Measurements from ENCODE around the gene PCYOX1L.

The PCYOX1L gene

DNA sequence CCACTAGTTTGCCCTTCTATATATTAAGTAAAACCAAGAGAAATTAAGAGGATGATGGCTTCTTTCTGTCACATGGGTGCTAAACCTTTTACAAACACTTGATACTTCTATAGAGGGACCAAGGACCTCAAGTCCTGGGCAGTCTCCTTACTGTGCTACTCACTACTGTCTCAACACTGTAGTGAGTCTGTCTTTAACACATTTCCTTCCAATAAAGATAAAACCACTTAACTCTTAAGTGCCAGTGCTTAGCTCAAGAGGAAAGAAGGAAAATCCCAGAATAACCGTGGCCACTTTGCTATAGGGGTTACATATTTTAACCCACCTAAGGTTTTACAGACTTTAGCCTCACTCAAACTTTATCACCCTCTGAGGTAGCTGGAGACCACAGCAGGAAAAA, 16.9 kb upstream of the PCYOX1L start:
- no peak for DNase-seq

DNA sequence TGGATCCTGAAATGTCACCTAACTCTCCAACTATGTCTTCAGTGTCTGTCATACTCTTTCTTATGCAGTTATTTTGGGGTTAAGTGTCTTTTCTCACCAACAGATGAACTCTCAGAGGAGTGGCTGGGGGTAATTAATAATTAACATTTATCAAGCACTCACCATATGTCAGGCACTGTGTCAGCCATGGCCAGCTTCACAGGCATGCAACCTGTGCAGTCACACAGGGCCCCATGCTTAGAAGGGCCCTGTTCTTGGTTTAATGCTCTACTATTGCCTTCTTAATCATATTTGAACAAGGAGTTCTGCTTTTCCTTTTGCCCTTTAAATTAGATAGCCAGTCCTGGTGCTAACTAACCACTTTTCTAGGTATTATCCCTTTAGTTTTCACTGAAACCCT, 16.0 kb upstream of the PCYOX1L start:
- DNase-seq, result no peak

DNA sequence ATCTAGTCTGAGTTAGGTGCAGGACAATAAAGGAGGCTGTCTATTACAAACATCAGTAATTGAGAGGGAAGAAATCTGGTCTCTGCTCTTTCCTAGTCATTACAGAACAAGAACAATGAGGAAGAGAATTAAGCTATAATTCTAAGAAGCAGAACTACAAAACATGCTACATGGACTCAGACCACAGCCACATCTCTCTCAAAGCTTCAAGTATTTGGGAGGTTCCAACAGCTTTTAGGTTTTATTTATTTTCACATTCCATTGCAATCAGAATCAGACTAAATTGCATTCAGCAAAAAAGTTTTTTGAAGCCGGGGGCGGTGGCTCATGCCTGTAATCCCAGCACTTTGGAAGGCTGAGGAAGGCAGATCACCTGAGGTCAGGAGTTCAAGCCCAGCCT, 13.7 kb upstream of the PCYOX1L start:
- DNase-seq, result no peak

DNA sequence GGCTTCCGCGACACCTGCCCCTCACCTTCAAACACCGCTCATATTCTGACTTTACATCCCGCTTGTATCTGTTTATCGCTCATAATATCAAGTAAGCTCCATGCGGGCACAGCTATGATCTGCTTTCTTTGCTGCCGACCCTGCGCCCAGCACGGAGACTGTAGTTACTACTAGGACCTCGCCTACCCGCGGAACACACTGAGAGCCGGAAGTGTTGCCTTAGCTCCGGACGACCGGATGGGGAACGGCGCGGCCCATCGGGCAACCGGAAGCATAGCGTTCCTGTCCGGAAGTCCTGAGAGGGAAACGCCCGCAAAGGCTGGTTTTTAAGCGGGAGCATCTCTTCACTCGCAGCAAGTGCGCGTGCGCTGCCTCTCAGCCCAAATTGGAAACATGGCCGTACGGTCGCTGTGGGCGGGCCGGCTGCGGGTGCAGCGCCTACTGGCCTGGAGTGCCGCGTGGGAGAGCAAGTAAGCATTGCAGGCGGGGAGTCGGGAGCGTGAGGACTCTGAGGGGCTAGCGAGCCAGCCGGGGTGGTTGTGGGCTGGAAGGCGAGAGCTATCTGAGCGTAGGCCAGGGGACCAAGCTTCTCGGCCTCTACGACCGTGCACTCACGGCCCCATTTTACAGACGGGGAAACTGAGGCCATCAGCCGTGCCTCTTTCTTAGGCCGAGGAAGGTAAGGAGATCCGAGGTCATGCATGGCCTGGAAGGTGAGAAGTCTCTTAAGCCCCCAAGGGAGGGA, 12.5 kb upstream of the PCYOX1L start, which contains the start of gene GRPEL2:
GRPEL2 (plus strand) TSS at position 353 of the 745 bp plus-strand sequence; CDS start at position 394, 41 bp downstream.
- DNase-seq, result peak; percentile 72

DNA sequence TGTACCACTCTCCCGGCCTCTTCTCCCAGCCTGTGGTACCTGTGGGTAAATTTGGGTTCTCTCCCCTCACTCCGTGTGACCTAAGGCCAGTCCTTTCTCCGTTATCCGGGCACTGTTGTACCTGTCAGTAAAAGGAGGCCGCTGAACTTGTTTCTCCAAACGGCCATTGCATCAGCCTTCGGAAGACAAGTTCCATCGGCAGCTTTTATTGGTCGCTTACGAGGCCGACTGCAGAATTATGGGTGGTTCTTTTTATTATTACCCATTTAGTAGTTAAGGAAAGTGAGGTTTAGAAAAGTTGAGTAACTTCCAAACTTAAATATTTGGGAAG, 12.0 kb upstream of the PCYOX1L start:
- DNase-seq, result no peak

DNA sequence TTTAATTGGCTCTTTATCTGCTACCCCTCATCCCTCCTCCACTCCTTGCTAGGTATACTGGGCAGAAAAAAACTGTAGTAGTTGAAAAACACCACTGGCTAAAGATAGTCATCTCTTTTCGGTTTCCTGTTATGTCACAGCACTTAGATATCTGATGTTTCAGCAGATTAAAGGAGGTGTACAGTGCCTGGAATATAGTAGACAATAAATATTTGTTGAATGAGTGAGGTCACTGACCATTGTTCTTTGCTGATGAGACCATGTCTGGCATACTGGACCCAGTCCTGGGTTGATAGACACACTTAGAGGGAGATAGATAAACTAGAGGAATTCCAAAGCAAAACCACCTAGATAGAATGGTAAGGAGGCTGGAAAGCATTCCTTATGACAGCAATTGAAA, 9.3 kb upstream of the PCYOX1L start:
- no peak for DNase-seq

DNA sequence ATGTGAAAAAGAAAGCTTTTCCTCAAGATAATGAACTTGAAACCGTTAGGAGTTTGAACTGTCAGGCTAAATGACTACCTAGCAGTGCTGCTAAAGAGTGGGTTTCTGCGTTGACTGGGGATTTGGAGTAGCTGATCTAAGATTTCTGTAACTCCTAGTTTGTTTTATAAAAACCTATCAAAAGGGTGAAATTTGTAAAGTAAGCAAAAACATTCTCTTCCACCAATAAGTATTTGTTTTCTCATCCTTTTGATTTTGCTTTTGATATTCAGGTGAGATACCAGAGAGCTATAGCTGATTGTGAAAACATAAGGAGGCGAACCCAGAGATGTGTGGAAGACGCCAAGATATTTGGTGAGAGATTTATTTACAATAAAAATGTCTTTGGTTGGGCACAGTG, 8.5 kb upstream of the PCYOX1L start:
- DNase-seq, result no peak

DNA sequence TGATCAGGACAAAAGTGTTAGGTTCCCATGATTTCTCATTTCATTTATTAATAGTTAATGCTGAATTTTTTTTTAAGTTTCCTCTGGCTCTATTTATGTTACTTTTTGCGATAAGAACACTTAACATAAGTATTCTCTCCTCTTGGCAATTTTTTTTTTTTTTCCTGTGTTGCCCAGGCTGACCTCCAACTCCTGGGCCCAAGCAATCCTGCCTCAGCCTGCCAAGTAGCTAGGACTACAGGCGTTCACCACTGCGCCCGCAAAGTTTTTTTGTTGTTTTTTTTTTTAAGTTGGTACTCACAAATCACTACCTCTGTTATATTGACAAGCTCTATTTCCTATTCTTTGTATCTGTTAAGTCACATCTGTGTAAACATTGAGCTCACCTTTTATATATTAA, 5.7 kb upstream of the PCYOX1L start:
- DNase-seq, result no peak

DNA sequence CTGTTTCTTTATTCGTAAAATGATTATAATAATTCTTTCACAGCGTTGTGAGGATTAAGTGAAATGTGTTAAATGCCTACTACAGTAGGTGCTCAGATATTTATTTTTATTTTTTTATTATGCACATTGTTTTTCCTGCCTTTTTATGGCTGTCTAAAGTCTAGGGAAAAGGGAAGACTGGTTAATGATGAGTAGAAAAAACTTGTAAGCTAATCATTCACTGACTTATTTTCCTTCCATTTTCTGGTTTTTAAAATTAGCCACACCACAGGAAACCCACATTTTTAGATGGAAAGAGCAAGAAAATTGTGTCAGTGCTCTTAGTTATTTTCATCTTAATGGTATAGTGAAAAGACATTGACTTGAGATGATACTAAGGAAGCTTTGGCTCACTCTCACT, 3.9 kb upstream of the PCYOX1L start:
- no peak for DNase-seq

DNA sequence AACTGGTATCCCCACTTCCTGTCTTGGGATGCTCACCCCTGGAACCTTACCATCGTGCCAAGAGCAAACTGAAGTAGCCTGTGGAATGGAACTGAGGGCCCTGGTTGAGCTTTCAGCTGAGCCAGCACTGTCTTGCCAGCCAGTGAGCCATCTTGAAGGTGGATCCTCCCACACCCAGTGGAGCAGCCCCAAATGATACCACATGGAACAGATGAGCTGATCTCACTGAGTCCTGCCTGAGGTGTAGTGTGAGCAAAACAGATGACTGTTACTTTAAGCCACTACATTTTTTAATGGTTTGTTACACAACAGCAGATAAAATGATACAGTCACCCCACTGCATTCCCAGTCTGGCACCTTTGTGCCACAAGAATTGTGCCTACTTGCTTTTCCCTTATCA, 2.2 kb upstream of the PCYOX1L start:
- DNase-seq, result no peak

DNA sequence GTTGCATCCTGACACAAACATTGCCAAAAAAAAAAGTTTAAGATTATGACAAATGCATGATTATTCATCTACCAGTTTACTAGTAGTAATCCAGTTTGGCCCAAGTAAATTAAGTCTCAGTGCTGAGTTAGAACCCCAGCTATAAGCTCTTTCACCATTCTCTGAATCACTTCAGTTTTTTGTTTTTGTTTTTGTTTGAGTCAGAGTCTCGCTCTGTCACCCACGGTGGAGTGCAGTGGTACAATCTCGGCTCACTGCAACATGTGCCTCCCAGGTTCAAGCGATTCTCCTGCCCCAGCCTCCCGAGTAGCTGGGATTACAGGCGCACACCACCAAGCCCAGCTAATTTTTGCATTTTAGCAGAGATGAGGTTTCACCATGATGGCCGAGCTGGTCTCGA, 1.5 kb upstream of the PCYOX1L start:
- no peak for DNase-seq

DNA sequence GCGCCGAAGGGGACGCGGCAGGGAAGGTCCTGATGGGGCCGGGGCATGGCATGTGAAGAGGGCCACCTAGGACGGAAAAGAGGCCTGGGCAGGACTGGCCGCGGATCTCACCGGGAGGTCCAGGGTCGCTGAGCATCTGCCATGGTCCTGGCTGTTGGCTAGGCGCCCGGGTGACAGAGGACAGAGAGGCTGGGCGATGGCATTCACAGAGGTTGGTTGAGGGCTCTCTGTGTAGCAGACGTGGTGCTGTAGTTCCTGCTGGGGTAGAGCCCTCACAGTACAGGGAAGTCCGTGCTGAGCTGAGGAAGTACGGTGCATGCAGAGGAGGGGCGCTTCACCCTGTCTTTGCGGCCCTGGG, 427 bp downstream of the PCYOX1L start:
- no peak for DNase-seq

DNA sequence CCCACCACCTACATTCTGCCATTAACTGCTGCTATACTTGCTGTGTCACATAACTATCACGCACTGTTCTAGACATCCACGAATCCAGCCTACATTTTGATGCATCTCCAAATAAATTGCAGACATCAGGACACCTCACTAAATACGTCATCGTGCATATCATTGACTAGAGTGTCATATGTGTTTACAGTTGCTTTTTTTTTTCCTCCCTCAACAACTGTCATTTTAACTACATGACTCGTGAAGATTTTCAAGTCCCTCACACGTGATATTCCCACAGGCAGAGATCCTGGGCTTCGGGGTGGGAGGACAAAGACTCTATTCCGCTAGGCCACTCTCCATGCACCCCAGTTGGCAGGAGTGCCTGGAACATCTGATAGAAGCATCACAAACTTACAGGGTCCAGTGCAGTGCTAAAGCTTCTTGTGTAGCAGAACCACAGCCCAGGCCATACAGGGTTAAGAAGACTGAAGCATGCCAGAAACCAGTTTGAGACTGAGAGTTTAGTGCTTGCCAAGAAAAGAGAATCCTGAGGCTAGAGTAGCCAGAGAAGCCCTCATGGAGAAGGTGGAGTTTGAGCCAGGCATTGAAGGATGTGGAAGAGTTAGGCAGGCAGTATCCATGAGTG, 1.1 kb downstream of the PCYOX1L start:
- no peak for DNase-seq

DNA sequence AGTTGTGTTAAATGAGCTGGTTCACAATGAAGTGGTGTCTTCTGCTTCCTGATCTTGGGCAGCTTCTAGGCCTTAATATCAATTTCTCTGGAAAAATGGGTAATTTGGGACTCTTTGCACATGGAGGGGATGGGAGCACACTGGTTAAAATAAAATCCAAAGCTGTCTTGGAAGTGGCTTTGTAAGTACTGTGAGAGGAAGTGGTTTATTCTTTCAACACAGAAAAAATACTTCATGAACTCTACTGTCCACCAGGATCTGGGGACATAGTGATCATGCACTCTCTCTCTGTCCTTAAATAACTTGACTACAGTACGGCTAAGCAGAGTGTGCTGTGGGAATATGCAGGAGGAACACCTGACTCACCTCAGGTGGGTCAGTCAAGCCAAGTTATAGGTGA, 2.4 kb downstream of the PCYOX1L start:
- DNase-seq, result no peak

DNA sequence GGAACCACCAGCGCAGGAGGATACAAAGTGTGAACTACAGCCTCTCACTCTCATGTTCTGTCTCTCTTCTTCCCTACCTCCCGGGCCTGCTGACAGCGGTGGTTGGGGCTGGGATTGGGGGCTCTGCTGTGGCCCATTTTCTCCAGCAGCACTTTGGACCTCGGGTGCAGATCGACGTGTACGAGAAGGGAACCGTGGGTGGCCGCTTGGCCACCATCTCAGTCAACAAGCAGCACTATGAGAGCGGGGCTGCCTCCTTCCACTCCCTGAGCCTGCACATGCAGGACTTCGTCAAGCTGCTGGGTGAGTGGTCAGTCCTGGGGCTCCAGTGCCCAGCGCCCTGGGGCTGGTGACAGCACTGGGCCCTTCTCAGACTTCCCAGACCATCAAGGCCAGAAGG, 4.7 kb downstream of the PCYOX1L start:
- DNase-seq, result no peak

DNA sequence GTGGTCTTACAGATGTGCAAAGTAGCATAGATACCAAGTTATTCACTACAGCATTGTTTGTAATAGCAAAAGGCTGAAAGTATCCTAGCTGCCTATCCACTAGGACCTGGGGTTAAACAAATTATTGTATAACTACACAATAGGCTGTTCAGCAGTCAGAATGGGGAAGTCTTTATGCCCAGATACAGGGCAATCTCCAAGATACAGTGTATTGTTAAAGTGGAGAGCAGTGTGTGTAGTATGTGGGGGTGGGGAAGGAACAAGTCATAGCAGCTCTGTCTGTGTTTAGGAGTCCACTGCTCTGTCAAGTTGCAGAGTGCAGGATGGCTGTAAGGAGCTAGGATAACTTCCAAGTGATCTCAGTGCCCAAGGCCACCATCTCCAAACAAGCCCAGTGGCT, 5.5 kb downstream of the PCYOX1L start:
- DNase-seq, result no peak

DNA sequence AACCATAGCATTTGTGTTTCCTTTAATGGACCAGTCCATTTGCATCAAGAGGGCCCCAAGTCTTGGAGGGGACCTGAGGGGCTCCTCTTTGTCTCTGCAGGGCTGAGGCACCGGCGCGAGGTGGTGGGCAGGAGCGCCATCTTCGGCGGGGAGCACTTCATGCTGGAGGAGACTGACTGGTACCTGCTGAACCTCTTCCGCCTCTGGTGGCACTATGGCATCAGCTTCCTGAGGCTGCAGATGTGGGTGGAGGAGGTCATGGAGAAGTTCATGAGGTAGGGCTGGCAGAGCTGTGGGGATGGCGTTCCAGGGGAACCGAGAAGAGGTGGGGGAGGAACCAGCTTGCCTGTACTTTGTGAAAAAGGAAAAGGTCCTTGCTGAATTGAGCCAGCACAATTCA, 6.1 kb downstream of the PCYOX1L start:
- no peak for DNase-seq

DNA sequence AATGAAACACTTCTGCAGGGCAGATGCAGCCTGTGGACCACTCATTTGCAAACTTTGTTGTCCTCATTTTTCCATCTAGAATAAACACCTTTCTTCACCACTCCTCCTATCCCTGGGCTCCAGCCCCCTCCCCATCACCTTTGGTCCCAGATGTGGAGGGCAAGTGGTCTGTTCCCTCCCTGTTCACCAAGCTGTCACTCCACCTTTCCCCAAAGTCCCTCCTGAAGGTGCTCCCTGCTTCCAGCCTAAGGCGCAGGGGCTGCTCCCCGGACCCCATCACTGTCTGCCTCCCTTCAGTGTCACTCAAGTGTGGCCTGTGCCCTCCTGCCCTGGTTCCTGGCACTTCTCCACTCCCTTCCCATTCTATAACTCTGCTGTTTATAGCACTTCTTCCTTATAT, 6.9 kb downstream of the PCYOX1L start:
- DNase-seq, result no peak

DNA sequence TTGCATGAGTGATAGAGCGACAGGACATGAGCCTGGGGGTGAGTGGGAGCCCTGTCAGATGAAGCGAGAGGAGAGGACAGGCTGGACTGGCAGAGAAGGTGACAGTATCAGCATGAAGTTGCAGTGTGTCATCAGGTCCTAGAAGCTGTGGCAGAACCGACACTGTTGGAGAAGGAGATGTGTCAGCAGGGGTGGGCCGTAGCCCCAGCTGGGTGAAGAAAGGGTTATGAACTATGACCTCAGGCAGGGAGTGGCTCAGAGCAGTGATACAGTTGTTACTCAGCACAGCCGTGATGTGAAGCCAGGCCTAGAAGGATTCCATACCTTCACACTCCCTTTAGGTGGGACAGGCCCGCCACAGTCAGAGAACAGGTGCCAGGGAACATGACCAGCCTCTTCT, 7.6 kb downstream of the PCYOX1L start:
- DNase-seq, result no peak

DNA sequence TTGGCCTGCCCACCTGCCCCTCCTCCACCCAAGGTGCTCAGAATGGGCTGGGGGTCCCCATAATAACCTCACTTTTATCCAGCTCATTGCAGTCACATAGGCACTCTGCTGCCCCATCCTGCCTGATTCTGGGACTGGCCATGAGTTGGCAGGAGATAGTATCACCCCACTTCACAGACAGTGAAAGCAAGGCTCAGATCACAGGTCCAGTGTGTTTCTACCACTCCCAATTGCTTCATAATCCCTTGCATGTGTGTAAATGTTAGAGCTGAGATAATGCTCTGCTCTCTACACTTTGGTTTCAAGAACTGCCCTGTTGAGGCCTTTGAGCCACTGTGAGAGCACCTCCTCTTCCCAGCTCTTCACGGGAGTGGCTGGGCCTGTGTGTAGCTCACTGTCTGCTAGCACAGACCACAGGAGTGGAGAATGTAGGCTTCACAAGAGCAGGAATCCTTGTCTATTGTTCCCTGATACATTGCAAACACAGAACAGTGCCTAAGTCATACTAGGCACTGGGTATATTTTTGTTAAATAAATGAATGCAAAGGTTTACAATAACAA, 8.4 kb downstream of the PCYOX1L start:
- DNase-seq, result no peak

DNA sequence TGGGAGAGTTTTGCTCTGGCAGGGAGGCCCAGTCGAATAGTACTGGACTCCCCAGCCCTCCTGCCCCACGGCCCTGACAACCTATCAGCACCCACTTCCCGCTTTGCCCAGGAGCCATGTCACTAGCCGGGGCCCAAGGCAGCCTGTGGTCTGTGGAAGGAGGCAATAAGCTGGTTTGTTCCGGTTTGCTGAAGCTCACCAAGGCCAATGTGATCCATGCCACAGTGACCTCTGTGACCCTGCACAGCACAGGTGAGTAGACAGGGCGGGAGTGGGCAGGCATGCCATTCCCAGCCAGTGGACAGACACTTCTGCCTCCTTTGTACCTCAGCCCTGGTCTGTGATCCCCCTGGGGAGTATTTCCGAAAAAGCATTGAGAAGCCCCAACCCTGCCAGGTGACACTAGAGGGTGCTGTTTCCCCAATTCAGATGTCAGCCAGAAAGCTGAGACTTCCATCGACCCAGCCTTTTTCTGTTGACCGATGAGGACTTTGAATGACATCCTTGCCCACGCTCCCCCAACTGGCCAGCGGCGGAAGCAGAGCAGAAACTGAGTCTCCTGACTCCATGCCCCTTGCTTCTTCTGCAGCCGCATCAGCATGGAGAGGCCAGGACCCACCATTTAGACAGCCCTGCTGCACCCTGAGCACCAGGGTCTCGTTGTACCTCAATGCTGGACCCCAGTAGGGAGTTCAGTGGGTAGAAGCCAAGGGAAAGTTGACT, 9.6 kb downstream of the PCYOX1L start:
- no peak for DNase-seq

DNA sequence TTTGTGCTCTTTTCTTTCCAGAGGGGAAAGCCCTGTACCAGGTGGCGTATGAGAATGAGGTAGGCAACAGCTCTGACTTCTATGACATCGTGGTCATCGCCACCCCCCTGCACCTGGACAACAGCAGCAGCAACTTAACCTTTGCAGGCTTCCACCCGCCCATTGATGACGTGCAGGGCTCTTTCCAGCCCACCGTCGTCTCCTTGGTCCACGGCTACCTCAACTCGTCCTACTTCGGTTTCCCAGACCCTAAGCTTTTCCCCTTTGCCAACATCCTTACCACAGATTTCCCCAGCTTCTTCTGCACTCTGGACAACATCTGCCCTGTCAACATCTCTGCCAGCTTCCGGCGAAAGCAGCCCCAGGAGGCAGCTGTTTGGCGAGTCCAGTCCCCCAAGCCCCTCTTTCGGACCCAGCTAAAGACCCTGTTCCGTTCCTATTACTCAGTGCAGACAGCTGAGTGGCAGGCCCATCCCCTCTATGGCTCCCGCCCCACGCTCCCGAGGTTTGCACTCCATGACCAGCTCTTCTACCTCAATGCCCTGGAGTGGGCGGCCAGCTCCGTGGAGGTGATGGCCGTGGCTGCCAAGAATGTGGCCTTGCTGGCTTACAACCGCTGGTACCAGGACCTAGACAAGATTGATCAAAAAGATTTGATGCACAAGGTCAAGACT, 10.3 kb downstream of the PCYOX1L start:
- no peak for DNase-seq

DNA sequence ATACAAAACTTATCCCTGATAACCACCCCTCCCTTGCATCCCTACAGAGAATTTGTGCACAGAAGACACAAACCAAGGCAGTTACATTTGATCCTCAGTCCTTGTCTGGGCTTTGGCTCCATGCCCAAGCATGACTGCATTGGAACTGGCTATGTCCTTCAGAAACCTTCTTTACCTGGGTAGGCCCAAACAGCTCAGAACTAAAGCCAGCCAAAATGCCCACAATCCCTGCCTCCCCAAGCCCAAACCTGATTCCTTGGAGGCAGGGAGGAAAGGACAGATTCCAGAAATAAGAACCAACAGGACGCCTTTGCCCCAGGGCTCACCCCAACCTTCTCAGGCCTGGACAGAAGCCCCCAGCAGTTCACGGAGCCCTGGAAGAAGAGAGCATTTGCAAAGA, 13.0 kb downstream of the PCYOX1L start:
- no peak for DNase-seq
